DLD1 (cell line): Measurements from ENCODE around the gene HK1.

Experiments
- in situ Hi-C: cut with HindIII; loops from 2 replicates; pipeline ENCODE4 v1.10.0; 2017; ENCODE audit warnings: low sequenced_read_pairs

HK1 gene

GRCh38 chr10:69343905-69344304 is 65.6 kb downstream of the HK1 start:
- in situ Hi-C loops = loop anchor here (10.0 kb wide), 1 partner anchor 99 kb away; no protein-coding TSS in a partner anchor

- in situ Hi-C loops = loop anchor here (10.0 kb wide), 1 partner anchor 100 kb away; no protein-coding TSS in a partner anchor
Observed at GRCh38 chr10:69344591-69345252, 66.4 kb downstream of the HK1 start.

- in situ Hi-C loops = loop anchor here (10.0 kb wide), 1 partner anchor 101 kb away; no protein-coding TSS in a partner anchor
Observed at GRCh38 chr10:69345402-69345801, 67.1 kb downstream of the HK1 start.

GRCh38 chr10:69345890-69346474 is 67.7 kb downstream of the HK1 start:
- in situ Hi-C loops = loop anchor here (10.0 kb wide), 1 partner anchor 101 kb away; no protein-coding TSS in a partner anchor

DNA sequence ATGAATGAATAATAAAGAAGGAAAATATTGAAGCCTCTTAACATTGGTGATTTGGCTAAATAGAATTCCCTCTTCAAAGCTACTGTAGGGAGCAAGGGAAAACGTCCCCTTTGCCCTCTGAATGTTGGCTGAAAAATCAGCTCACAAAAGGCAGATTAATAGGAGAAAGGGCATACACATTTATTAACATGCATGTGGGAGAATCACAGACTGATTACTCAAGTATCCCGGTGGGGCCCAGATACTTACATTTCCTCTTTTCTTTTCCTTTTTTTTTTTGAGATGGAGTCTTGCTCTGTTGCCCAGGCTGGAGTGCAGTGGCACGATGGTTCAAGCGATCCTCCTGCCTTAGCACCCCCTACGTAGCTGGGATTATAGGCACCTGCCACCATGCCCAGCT is 68.5 kb downstream of the HK1 start:
- in situ Hi-C loops = loop anchor here (10.0 kb wide), 1 partner anchor 102 kb away; no protein-coding TSS in a partner anchor

DNA sequence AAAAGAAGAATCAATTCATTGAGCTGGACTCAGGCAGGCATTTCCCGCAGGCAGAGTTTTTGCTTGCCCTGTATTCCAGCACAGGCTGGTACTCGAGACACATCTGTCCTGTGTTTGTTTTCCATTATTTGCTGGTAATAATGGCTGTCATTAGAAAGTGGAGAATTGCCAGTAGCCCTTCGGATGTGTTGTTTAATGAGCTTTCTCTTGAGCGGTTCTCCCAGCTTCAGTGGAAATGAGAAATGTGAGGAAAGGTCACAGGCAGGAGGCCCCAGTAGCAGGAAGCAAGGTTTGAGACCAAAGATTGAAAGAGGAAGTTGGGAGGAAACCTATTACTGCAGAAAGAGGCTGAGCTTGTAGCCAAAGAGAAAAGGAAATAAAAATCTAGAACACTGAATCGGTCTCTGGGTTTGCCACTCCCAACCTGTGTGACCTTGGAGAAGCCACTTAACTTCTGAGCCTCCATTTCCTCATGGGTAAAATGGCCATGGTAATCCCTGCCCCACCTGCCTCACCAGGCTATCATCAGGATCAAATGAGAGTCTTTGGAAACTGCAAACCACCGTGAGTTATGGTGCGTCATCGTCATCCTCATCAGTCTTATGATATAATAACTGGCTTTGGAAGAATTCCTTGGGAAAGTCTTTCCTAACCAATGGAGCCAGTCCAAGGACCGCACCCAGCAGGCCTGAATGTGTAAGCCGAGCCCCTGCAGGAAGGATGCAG is 70.7 kb downstream of the HK1 start:
- in situ Hi-C loops = loop anchor here (10.0 kb wide), 1 partner anchor 104 kb away; no protein-coding TSS in a partner anchor

- in situ Hi-C loops = loop anchor here (10.0 kb wide), 1 partner anchor 105 kb away; no protein-coding TSS in a partner anchor
Observed at GRCh38 chr10:69349542-69349888, 71.2 kb downstream of the HK1 start.

- in situ Hi-C loops = no loop called here
Observed at GRCh38 chr10:69351589-69351988, 73.3 kb downstream of the HK1 start.

- in situ Hi-C loops = no loop called here
Observed at GRCh38 chr10:69352569-69353264, 74.4 kb downstream of the HK1 start.

DNA sequence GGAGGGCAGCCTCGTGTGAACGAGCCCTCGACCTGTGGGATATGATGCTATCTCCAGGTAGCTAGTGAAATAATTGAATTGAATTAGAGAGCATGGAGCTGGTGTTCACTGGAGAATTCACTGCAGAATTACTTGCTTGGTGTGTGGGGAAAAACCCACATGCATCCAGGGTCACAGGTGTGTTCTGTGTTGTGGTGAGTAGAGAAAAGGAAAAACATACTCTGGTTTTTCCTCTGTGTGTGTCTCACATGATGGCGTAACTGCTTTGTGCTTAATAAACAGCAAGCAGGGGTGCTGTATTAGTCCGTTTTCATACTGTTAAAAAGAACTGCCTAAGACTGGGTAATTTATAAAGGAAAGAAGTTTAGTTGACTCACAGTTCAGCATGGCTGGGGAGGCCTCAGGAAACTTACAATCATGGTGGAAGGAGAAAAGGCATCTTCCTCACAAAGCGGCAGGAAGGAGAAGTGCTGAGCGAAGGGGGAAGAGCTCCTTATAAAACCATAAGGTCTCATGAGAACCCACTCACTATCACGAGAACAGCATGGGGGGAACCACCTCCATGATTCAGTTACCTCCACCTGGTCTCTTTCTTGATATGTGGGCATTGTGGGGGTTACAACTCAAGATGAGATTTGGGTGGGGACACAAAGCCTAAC is 75.8 kb downstream of the HK1 start:
- in situ Hi-C loops = no loop called here

GRCh38 chr10:69356187-69356586 is 77.9 kb downstream of the HK1 start:
- in situ Hi-C loops = no loop called here

DNA sequence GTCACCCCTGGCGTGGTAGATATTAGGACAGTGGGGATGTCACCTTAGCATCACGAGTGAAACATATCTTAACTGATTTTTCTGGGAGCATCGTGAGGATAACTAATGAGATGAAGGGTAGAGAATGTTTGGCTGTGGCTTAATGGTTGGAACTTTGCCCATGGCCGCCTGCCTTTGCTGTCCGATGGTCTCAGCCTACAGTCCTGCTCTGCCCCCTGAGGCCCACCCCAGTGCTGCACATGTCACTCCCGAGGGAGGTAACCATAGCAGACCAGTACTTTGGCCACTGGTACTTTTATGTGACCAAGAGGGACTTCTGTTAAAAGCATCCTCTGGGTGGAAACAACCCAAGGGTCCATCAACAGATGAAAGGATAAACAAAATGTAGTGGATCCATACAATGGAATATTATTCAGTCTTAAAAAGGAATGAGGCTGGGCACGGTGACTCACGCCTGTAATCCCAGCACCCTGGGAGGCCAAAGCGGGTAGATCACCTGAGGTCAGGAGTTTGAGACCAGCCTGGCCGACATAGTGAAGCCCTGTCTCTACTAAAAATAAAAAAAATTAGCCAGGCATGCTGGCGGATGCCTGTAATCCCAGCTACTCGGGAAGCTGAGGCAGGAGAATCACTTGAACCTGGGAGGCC is 80.0 kb downstream of the HK1 start:
- in situ Hi-C loops = no loop called here

GRCh38 chr10:69359148-69359547 is 80.9 kb downstream of the HK1 start:
- in situ Hi-C loops = no loop called here

DNA sequence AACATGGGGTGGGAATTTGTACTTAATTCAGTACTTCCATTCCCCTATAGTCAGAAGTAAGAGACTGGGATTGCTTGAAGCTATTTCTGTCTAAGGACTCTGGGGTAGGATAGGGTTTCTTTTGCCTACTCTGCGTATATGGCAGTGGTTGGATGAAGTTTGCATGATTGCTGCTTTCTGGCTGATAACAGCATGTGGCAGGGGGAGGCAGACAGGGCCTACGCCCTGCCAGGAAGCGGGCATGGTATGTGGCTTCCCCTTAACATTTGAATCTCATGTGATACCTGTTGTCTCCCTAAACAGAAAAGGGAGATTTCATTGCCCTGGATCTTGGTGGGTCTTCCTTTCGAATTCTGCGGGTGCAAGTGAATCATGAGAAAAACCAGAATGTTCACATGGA is 81.3 kb downstream of the HK1 start:
- in situ Hi-C loops = no loop called here

DNA sequence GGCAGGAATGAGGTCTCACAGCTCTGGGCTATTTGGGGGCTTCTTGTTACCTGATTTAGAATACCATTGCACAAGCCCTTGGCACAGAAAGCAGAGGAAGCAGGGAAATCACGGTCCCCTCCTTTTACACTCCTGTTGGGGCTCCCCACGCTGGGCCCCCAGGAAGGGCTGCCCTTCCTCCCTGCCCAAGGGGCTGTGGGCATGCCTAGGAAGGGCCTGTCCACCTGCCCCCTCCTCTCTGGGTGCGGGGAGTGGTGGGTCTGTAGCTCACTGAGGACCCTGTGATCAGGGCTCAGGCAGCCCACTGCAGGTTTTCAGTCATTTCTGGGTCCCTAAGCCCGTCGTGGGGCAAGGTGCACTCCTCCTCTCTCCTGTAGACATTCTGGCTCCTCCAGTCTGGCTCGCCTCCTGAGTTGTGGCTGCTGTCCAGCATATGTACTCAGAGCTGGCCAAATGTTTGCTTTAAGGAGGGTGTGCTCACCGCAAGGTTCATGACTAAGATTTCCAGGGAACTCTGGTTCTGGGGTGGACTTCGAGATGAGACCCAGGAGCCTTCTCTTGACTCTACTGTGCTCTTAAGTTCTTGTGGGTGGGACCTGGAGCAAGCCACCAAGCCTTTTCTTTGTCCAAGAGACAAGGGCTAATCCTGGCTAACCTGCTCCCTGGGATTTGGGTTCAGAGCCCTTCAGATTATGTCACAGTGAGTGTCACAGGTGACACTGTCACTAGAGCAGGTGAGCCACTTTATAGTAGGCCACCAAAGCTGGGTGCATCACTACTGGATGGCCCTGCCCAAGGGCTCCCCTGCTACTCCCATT is 82.4 kb downstream of the HK1 start:
- in situ Hi-C loops = no loop called here

DNA sequence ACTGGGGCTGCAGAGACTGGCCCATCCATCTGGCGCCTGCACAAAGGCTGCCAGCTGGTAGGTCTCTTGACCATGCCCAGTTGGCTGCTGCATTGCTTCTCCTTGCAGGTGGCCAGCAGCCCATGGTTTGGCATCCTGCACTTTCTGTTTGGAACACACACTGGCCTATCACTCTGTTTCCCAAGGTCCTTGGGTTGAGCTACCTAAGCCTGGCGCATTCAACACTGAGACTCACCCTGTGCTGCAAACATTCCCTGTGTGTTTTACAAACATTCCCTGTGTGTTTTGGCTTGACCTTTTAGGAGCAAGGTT is 83.0 kb downstream of the HK1 start:
- in situ Hi-C loops = no loop called here

DNA sequence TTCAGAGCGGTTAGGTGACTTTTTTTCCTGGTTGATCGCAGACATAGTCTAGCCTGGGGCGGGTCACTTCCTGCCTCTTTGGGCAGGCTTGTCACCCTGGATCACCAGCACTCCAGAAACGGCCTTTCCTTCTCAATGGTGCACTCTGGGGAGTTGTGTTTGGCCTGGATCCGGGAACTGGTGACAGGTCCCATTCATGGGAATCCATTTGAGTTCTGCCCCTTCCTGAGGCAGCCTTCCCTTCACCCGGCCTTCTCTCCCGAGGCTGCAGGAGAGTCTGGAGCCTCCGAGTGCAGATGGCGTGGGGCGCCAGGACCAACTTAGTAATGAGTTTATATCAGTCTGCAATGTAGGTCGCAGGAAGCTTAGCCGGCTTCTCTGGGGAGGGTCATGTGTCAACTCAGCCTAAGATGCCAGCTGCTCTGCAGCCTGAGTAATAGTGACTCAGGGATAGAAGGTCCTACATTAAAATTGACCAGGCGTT is 84.2 kb downstream of the HK1 start:
- in situ Hi-C loops = no loop called here

GRCh38 chr10:69363666-69364065 is 85.4 kb downstream of the HK1 start:
- in situ Hi-C loops = no loop called here

DNA sequence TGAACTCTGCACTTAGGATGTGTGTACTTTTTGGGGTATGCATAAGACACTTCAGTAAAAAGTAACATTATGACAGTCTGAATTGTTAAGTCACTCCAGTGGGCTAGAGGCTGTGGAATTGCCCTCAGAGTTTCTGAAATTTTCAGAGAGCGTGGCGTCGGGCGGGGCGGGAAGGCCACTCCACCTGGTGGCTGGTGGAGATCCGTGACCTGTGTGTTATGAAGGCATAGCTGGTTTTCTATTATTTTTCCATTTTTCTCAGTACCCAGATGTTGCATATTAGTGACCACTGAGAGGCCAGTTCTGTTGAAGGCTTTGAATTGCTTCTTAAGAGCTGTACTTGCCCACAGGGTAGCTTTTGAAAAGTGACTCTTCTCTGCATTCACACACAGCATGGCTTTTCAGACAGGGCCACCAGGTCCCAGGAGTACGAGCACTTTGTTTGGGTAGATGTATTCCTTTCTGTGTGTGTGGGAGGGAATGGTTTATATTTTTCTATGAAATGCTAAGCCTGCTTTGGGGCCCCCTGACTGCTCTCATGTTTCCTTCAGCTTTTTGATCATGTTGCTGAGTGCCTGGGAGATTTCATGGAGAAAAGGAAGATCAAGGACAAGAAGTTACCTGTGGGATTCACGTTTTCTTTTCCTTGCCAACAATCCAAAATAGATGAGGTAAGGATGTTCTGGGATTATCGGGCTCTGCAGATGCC is 86.1 kb downstream of the HK1 start:
- in situ Hi-C loops = no loop called here
